ENCODE measurements around the gene LRMDA. TPM values are rescaled to one million over a fixed set of nuclear protein-coding genes. Genes with fewer than 3 reads are reported as not detected.

Gene LRMDA
- total and polyA plus RNA-seq, 2 of the 4 experiments (the other 2 are of a cell fraction) = 0.07 TPM; not detected in 1

- Histone ChIP-seq H4K5ac (ENCODE audit: low read depth, low read length) (no peak overlapping the region), H2AFZ (replicated peaks; ENCODE audit: low read length, poor library complexity) (no peak overlapping the region), H2BK20ac (ENCODE audit: low read depth, low read length) (no peak overlapping the region), H4K20me1 (ENCODE audit: insufficient read depth, low read length) (no peaks in the 10 kb centered on the region), H2AK9ac (replicated peaks; ENCODE audit: low read depth, low read length, poor library complexity) (no peak overlapping the region), H3K23ac (ENCODE audit: low read depth, low read length) (no peak overlapping the region), H2AK5ac (ENCODE audit: low read depth, low read length) (no peak overlapping the region), H3K27me3 (ENCODE audit: control insufficient read depth, insufficient read depth, low read length) (peaks cover 3% of the 10 kb centered on the region), H3K79me1 (ENCODE audit: low read depth in 1 of 2, low read length in 2 of 2) (no peaks in the 10 kb centered on the region), H3K27ac (ENCODE audit: insufficient read depth, low read length) (no peak overlapping the region), H3K14ac (replicated peaks; ENCODE audit: low read depth, low read length) (no peak overlapping the region), H4K91ac (ENCODE audit: insufficient read depth, low read depth, low read length) (no peak overlapping the region), H3K18ac (ENCODE audit: low read depth, low read length) (no peak overlapping the region), H3K9ac (ENCODE audit: low read depth, low read length) (no peak overlapping the region), H3K56ac (ENCODE audit: extremely low read depth, insufficient read depth, low read length) (no peak overlapping the region), H3K4me3 (ENCODE audit: insufficient read depth, low read depth, low read length) (no peak overlapping the region), H4K8ac (ENCODE audit: low read depth in 2 of 2, low read length in 2 of 2) (no peak overlapping the region), H3K4me1 (ENCODE audit: control insufficient read depth, insufficient read depth, low read length) (peaks cover 2% of the 10 kb centered on the region; the same call in 1 of the 2 replicates), H3K36me3 (ENCODE audit: control insufficient read depth, insufficient read depth, low read length) (no peaks in the 10 kb centered on the region), H3K4ac (ENCODE audit: low read depth, low read length) (no peak overlapping the region), H3K9me1 (ENCODE audit: insufficient read depth, low read length) (no peaks in the 10 kb centered on the region), H3K9me3 (ENCODE audit: control insufficient read depth, insufficient read depth, low read length) (no peaks in the 10 kb centered on the region), H2BK15ac (ENCODE audit: low read depth, low read length) (no peak overlapping the region), H3K4me2 (ENCODE audit: low read depth, low read length) (no peak overlapping the region), H2BK120ac (ENCODE audit: low read depth, low read length) (no peak overlapping the region), H2BK5ac (ENCODE audit: low read depth, low read length, poor library complexity, severe bottlenecking) (no peak overlapping the region)
- CTCF ChIA-PET = no interaction called here
- no TSS peak for BruUV-seq (replicated peaks)
- DNase-seq = no peak
- intact Hi-C loops (cut with micrococcal nuclease) (no loop called here), dilution Hi-C loops (cut with HindIII; ENCODE audit: low sequenced_read_pairs, unreplicated experiment) (no loop called here), in situ Hi-C loops (cut with MboI; ENCODE audit: low sequenced_read_pairs) (no loop called here)
- POLR2A ChIA-PET (ENCODE audit: unreplicated experiment) = no interaction called here
- no peak for ATAC-seq (ENCODE audit: low read depth)
- 60% methylated on average over 2 of the region's 15 CpGs; no CpG with 5 or more reads in 1 of the 2 experiments for WGBS, 2 experiments (ENCODE audit: extremely low coverage in 2 of 2, insufficient read length in 1 of 2)
- TF ChIP-seq BHLHE40 (IDR thresholded peaks at IDR 0.05; ENCODE audit: low read depth, low read length) (no peak), RFX5 (IDR thresholded peaks at IDR 0.05; ENCODE audit: low read depth, low read length) (no peak), MAZ (IDR thresholded peaks at IDR 0.05; ENCODE audit: borderline replicate concordance, low read depth, low read length) (no peak), POLR2A (IDR thresholded peaks at IDR 0.05; ENCODE audit: low read depth, low read length) (no peak), SMC3 (IDR thresholded peaks at IDR 0.05; ENCODE audit: low read depth, low read length) (no peak), CHD1 (IDR thresholded peaks at IDR 0.05; ENCODE audit: low read depth, low read length) (no peak), CTCF (conservative IDR thresholded peaks at IDR 0.05; ENCODE audit: low read depth, low read length) (no peak), NFE2L2 (IDR thresholded peaks at IDR 0.05; ENCODE audit: low read depth, low read length) (no peak), RCOR1 (IDR thresholded peaks at IDR 0.05; ENCODE audit: insufficient replicate concordance, low read length) (no peak), RAD21 (IDR thresholded peaks at IDR 0.05; ENCODE audit: low read length) (no peak), USF2 (IDR thresholded peaks at IDR 0.05; ENCODE audit: low read depth, low read length) (no peak), CEBPB (IDR thresholded peaks at IDR 0.05; ENCODE audit: low read depth, low read length) (no peak), FOS (IDR thresholded peaks at IDR 0.05; ENCODE audit: low read depth, low read length) (no peak), MXI1 (IDR thresholded peaks at IDR 0.05; ENCODE audit: borderline replicate concordance, low read depth, low read length) (no peak)
- TF ChIP-seq, protein P1, sequence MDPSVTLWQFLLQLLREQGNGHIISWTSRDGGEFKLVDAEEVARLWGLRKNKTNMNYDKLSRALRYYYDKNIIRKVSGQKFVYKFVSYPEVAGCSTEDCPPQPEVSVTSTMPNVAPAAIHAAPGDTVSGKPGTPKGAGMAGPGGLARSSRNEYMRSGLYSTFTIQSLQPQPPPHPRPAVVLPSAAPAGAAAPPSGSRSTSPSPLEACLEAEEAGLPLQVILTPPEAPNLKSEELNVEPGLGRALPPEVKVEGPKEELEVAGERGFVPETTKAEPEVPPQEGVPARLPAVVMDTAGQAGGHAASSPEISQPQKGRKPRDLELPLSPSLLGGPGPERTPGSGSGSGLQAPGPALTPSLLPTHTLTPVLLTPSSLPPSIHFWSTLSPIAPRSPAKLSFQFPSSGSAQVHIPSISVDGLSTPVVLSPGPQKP (IDR thresholded peaks at IDR 0.05; ENCODE audit: borderline replicate concordance, low read depth, low read length) = no peak
These were observed 30.5 kb downstream of the LRMDA start for GRCh38 chr10:75461672-75462649.

Data from IMR-90 (cell line).